ENCODE data around the gene PIGK.

The PIGK gene

DNA sequence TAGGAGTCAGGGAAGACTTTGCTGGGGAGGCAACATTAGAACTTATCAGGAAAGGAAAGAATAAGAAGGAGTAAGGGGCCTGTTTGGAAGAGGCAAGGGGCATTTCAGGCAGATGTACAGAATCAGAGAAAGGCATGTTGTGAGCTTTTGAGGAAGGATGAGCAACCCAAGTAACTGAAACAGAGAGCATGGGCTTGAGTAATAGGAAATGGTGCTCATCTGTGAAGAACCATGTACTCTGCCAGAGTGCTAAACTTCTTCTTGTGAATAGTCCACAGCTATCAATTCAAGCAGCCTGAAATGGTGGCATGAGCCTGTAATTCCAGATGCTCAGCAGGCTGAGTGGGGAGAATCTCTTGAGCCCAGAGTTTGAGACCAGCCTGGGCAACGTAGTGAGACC, 19.2 kb upstream of the PIGK start:
- Histone ChIP-seq H3K4ac (ENCODE audit: low read depth, low read length) (no peak overlapping the region), H2AFZ (ENCODE audit: insufficient read depth, low read length, poor library complexity) (no peak overlapping the region), H3K36me3 (ENCODE audit: control insufficient read depth in 1 of 2, insufficient read depth in 2 of 2, low read length in 2 of 2) (no peaks in the 10 kb centered on the region), H3K9ac (ENCODE audit: low read length) (no peak overlapping the region), H4K8ac (ENCODE audit: low read depth, low read length) (no peak overlapping the region), H2BK5ac (ENCODE audit: low read depth, low read length, poor library complexity) (no peak overlapping the region), H2BK12ac (ENCODE audit: low read length) (no peak overlapping the region), H3K79me2 (ENCODE audit: control insufficient read depth, insufficient read depth, low read length, poor library complexity) (no peaks in the 10 kb centered on the region), H3K4me1 (ENCODE audit: control insufficient read depth in 1 of 2, insufficient read depth in 2 of 2, low read length in 2 of 2) (no peaks in the 10 kb centered on the region), H3K27ac (ENCODE audit: low read depth, low read length) (no peak overlapping the region), H3K14ac (ENCODE audit: low read length) (no peak overlapping the region), H2BK120ac (ENCODE audit: insufficient read depth, low read length, poor library complexity) (no peak overlapping the region), H3K4me3 (ENCODE audit: low read depth, low read length) (no peak overlapping the region), H3K18ac (ENCODE audit: low read length) (no peak overlapping the region), H2AK5ac (ENCODE audit: low read length) (no peak overlapping the region), H4K91ac (ENCODE audit: low read depth, low read length) (no peak overlapping the region), H3K4me2 (ENCODE audit: low read length) (no peak overlapping the region), H4K12ac (ENCODE audit: low read depth, low read length) (no peak overlapping the region), H3K27me3 (ENCODE audit: insufficient read depth, low read length) (no peaks in the 10 kb centered on the region), H3K23ac (ENCODE audit: low read length) (no peak overlapping the region), H3K9me3 (ENCODE audit: insufficient read depth, low read depth, low read length) (no peaks in the 10 kb centered on the region), H3K79me1 (ENCODE audit: low read length) (no peaks in the 10 kb centered on the region)
- DNase-seq = no peak
- no CpG with 5 or more reads among the region's 1 CpG for WGBS (ENCODE audit: extremely low coverage, insufficient coverage, insufficient read length)

DNA sequence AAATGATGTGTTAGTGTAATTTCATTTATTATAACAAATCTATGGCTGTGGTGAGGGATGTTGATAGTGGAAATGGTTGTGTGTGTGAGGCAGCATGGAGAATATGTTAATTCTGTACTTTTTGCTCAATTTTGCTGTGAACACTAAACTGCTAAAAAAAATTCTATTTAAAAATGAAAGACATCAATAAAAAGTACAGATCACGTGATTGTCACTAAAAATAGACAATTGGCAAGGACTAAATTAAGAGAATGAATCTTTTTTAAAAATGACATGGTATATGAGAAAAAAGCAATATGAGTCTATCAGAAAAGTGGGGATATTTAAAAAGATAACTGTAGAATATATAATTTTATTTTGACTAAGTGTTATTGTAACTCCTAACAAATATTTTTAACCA, 15.7 kb upstream of the PIGK start:
- Histone ChIP-seq H4K12ac (ENCODE audit: low read depth, low read length) (no peak overlapping the region), H4K8ac (ENCODE audit: low read depth, low read length) (no peak overlapping the region), H3K4me2 (ENCODE audit: low read length) (no peak overlapping the region), H3K9me3 (ENCODE audit: insufficient read depth, low read depth, low read length) (no peaks in the 10 kb centered on the region), H2BK120ac (ENCODE audit: insufficient read depth, low read length, poor library complexity) (no peak overlapping the region), H3K14ac (ENCODE audit: low read length) (no peak overlapping the region), H3K23ac (ENCODE audit: low read length) (no peak overlapping the region), H4K91ac (ENCODE audit: low read depth, low read length) (no peak overlapping the region), H2AFZ (ENCODE audit: insufficient read depth, low read length, poor library complexity) (no peak overlapping the region), H3K18ac (ENCODE audit: low read length) (no peak overlapping the region), H2AK5ac (ENCODE audit: low read length) (no peak overlapping the region), H3K27ac (ENCODE audit: low read depth, low read length) (no peak overlapping the region), H3K4ac (ENCODE audit: low read depth, low read length) (no peak overlapping the region), H2BK5ac (ENCODE audit: low read depth, low read length, poor library complexity) (no peak overlapping the region), H3K4me1 (ENCODE audit: control insufficient read depth in 1 of 2, insufficient read depth in 2 of 2, low read length in 2 of 2) (no peaks in the 10 kb centered on the region), H3K4me3 (ENCODE audit: low read depth, low read length) (no peak overlapping the region), H3K27me3 (ENCODE audit: insufficient read depth, low read length) (no peaks in the 10 kb centered on the region), H2BK12ac (ENCODE audit: low read length) (no peak overlapping the region), H3K36me3 (ENCODE audit: control insufficient read depth in 1 of 2, insufficient read depth in 2 of 2, low read length in 2 of 2) (no peaks in the 10 kb centered on the region), H3K79me1 (ENCODE audit: low read length) (no peaks in the 10 kb centered on the region), H3K79me2 (ENCODE audit: control insufficient read depth, insufficient read depth, low read length, poor library complexity) (no peaks in the 10 kb centered on the region), H3K9ac (ENCODE audit: low read length) (no peak overlapping the region)
- WGBS (ENCODE audit: extremely low coverage, insufficient coverage, insufficient read length) = no CpG with 5 or more reads among the region's 1 CpG
- no peak for DNase-seq

GRCh38 chr1:77234096-77234495, 14.9 kb upstream of the PIGK start:
- H3K23ac ChIP-seq (ENCODE audit: low read length) = no peak overlapping the region
- H2BK120ac ChIP-seq (ENCODE audit: insufficient read depth, low read length, poor library complexity) = no peak overlapping the region
- H3K18ac ChIP-seq (ENCODE audit: low read length) = no peak overlapping the region
- no peaks in the 10 kb centered on the region for H3K9me3 ChIP-seq (ENCODE audit: insufficient read depth, low read depth, low read length)
- no peak overlapping the region for H2BK12ac ChIP-seq (ENCODE audit: low read length)
- no peak overlapping the region for H3K4me3 ChIP-seq (ENCODE audit: low read depth, low read length)
- H3K4ac ChIP-seq (ENCODE audit: low read depth, low read length) = no peak overlapping the region
- H3K14ac ChIP-seq (ENCODE audit: low read length) = no peak overlapping the region
- no peak overlapping the region for H3K27ac ChIP-seq (ENCODE audit: low read depth, low read length)
- no peak overlapping the region for H3K4me2 ChIP-seq (ENCODE audit: low read length)
- no peak overlapping the region for H3K9ac ChIP-seq (ENCODE audit: low read length)
- H2AK5ac ChIP-seq (ENCODE audit: low read length) = no peak overlapping the region
- no peaks in the 10 kb centered on the region for H3K79me2 ChIP-seq (ENCODE audit: control insufficient read depth, insufficient read depth, low read length, poor library complexity)
- no CpG with 5 or more reads among the region's 1 CpG for WGBS (ENCODE audit: extremely low coverage, insufficient coverage, insufficient read length)
- H2BK5ac ChIP-seq (ENCODE audit: low read depth, low read length, poor library complexity) = no peak overlapping the region
- no peaks in the 10 kb centered on the region for H3K27me3 ChIP-seq (ENCODE audit: insufficient read depth, low read length)
- DNase-seq = peak; percentile 20 to 90
- H4K91ac ChIP-seq (ENCODE audit: low read depth, low read length) = no peak overlapping the region
- no peak overlapping the region for H2AFZ ChIP-seq (ENCODE audit: insufficient read depth, low read length, poor library complexity)
- no peaks in the 10 kb centered on the region for H3K4me1 ChIP-seq (ENCODE audit: control insufficient read depth in 1 of 2, insufficient read depth in 2 of 2, low read length in 2 of 2)
- H3K79me1 ChIP-seq (ENCODE audit: low read length) = no peaks in the 10 kb centered on the region
- no peaks in the 10 kb centered on the region for H3K36me3 ChIP-seq (ENCODE audit: control insufficient read depth in 1 of 2, insufficient read depth in 2 of 2, low read length in 2 of 2)
- H4K8ac ChIP-seq (ENCODE audit: low read depth, low read length) = no peak overlapping the region
- no peak overlapping the region for H4K12ac ChIP-seq (ENCODE audit: low read depth, low read length)

- H2BK120ac ChIP-seq (ENCODE audit: insufficient read depth, low read length, poor library complexity) = no peak overlapping the region
- no peak overlapping the region for H3K23ac ChIP-seq (ENCODE audit: low read length)
- no peaks in the 10 kb centered on the region for H3K9me3 ChIP-seq (ENCODE audit: insufficient read depth, low read depth, low read length)
- no peaks in the 10 kb centered on the region for H3K4me1 ChIP-seq (ENCODE audit: control insufficient read depth in 1 of 2, insufficient read depth in 2 of 2, low read length in 2 of 2)
- WGBS (ENCODE audit: extremely low coverage, insufficient coverage, insufficient read length) = no CpG with 5 or more reads among the region's 1 CpG
- H3K79me1 ChIP-seq (ENCODE audit: low read length) = no peaks in the 10 kb centered on the region
- no peak overlapping the region for H3K4me3 ChIP-seq (ENCODE audit: low read depth, low read length)
- no peak overlapping the region for H4K91ac ChIP-seq (ENCODE audit: low read depth, low read length)
- no peak overlapping the region for H3K9ac ChIP-seq (ENCODE audit: low read length)
- H2BK5ac ChIP-seq (ENCODE audit: low read depth, low read length, poor library complexity) = no peak overlapping the region
- no peak overlapping the region for H2BK12ac ChIP-seq (ENCODE audit: low read length)
- H3K18ac ChIP-seq (ENCODE audit: low read length) = no peak overlapping the region
- no peak for DNase-seq
- H4K8ac ChIP-seq (ENCODE audit: low read depth, low read length) = no peak overlapping the region
- H3K14ac ChIP-seq (ENCODE audit: low read length) = no peak overlapping the region
- no peak overlapping the region for H3K27ac ChIP-seq (ENCODE audit: low read depth, low read length)
- no peak overlapping the region for H3K4me2 ChIP-seq (ENCODE audit: low read length)
- H3K79me2 ChIP-seq (ENCODE audit: control insufficient read depth, insufficient read depth, low read length, poor library complexity) = no peaks in the 10 kb centered on the region
- H2AK5ac ChIP-seq (ENCODE audit: low read length) = no peak overlapping the region
- H4K12ac ChIP-seq (ENCODE audit: low read depth, low read length) = no peak overlapping the region
- no peaks in the 10 kb centered on the region for H3K36me3 ChIP-seq (ENCODE audit: control insufficient read depth in 1 of 2, insufficient read depth in 2 of 2, low read length in 2 of 2)
- H2AFZ ChIP-seq (ENCODE audit: insufficient read depth, low read length, poor library complexity) = no peak overlapping the region
- H3K4ac ChIP-seq (ENCODE audit: low read depth, low read length) = no peak overlapping the region
- H3K27me3 ChIP-seq (ENCODE audit: insufficient read depth, low read length) = no peaks in the 10 kb centered on the region
Observed at GRCh38 chr1:77232829-77233228, 13.6 kb upstream of the PIGK start.

All from trophoblast cell (in vitro differentiated cells and primary cell).